HCT116 (cell line): ENCODE data around the gene ACYP2.

Experiments
- CEBPB ChIP-seq: IDR thresholded peaks from 2 replicates; pipeline ENCODE4 v1.6.1; 2012; ENCODE audit warnings: low read depth
- CTCF ChIP-seq, 3 experiments: fragments of 200-600 bp in 1 of 3; sonication (generic) in 1 of 3; IDR thresholded peaks in 2 of 3; conservative IDR thresholded peaks in 1 of 3; 2 replicates each; pipeline ENCODE4 v1.5.1; 2012 to 2017; ENCODE audit warnings: low read depth in 2 of 3, low read length in 2 of 3, antibody characterized with exemption in 1 of 3, borderline replicate concordance in 1 of 3, control low read depth in 1 of 3, mild to moderate bottlenecking in 1 of 3, mixed read lengths in 1 of 3, mixed run types in 1 of 3, moderate library complexity in 1 of 3; ENCODE audit not compliant: insufficient read depth in 1 of 3
- EGR1 ChIP-seq: IDR thresholded peaks from 2 replicates; pipeline ENCODE4 v1.6.1; 2012; ENCODE audit warnings: low read depth
- EZH2 ChIP-seq: fragments of 200-600 bp; sonication (generic); IDR thresholded peaks from 2 replicates; pipeline ENCODE4 v1.6.1; 2017; ENCODE audit warnings: antibody characterized with exemption, mixed run types
- EZH2phosphoT487 ChIP-seq: fragments of 200-600 bp; IDR thresholded peaks from 2 replicates; pipeline ENCODE4 v1.6.1; 2018; ENCODE audit warnings: antibody characterized with exemption, borderline replicate concordance
- MAX ChIP-seq: IDR thresholded peaks from 2 replicates; pipeline ENCODE4 v1.6.1; 2012
- POLR2A ChIP-seq: IDR thresholded peaks from 2 replicates; pipeline ENCODE4 v1.7.0; 2011; ENCODE audit warnings: borderline replicate concordance; ENCODE audit not compliant: insufficient read depth, insufficient read length; ENCODE audit errors: extremely low read depth
- POLR2AphosphoS5 ChIP-seq: IDR thresholded peaks from 2 replicates; pipeline ENCODE4 v1.6.1; 2011; ENCODE audit warnings: mild to moderate bottlenecking, low read depth, low read length, moderate library complexity
- RAD21 ChIP-seq: IDR thresholded peaks from 2 replicates; pipeline ENCODE4 v1.6.1; 2012; ENCODE audit warnings: low read depth, mild to moderate bottlenecking
- SIN3A ChIP-seq: IDR thresholded peaks from 2 replicates; pipeline ENCODE4 v1.6.1; 2012; ENCODE audit warnings: low read depth
- SP1 ChIP-seq: IDR thresholded peaks from 2 replicates; pipeline ENCODE4 v1.6.1; 2012; ENCODE audit warnings: low read depth
- ZNF274 ChIP-seq: fragments of 200-500 bp; sonication (Bioruptor generic); IDR thresholded peaks from 2 replicates; pipeline ENCODE4 v1.6.1; 2014; ENCODE audit warnings: mild to moderate bottlenecking, low read depth, low read length, inconsistent platforms
- TF ChIP-seq, protein P1 (sequence below): IDR thresholded peaks from 2 replicates; pipeline ENCODE4 v1.6.1; 2012; ENCODE audit warnings: low read depth

- TF ChIP-seq, protein P1, sequence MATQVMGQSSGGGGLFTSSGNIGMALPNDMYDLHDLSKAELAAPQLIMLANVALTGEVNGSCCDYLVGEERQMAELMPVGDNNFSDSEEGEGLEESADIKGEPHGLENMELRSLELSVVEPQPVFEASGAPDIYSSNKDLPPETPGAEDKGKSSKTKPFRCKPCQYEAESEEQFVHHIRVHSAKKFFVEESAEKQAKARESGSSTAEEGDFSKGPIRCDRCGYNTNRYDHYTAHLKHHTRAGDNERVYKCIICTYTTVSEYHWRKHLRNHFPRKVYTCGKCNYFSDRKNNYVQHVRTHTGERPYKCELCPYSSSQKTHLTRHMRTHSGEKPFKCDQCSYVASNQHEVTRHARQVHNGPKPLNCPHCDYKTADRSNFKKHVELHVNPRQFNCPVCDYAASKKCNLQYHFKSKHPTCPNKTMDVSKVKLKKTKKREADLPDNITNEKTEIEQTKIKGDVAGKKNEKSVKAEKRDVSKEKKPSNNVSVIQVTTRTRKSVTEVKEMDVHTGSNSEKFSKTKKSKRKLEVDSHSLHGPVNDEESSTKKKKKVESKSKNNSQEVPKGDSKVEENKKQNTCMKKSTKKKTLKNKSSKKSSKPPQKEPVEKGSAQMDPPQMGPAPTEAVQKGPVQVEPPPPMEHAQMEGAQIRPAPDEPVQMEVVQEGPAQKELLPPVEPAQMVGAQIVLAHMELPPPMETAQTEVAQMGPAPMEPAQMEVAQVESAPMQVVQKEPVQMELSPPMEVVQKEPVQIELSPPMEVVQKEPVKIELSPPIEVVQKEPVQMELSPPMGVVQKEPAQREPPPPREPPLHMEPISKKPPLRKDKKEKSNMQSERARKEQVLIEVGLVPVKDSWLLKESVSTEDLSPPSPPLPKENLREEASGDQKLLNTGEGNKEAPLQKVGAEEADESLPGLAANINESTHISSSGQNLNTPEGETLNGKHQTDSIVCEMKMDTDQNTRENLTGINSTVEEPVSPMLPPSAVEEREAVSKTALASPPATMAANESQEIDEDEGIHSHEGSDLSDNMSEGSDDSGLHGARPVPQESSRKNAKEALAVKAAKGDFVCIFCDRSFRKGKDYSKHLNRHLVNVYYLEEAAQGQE = no peak
- TF ChIP-seq CTCF (IDR thresholded peaks at IDR 0.05 in 2 of 3, conservative IDR thresholded peaks at IDR 0.05 in 1 of 3; ENCODE audit: borderline replicate concordance in 1 of 3, insufficient read depth in 1 of 3, low read depth in 2 of 3, low read length in 2 of 3) = no peak
- no peak for TF ChIP-seq POLR2A
- no peak for TF ChIP-seq EZH2
- TF ChIP-seq RAD21 = no peak
- no peak for TF ChIP-seq EGR1
- no peak for TF ChIP-seq CEBPB
- TF ChIP-seq ZNF274 = no peak
- TF ChIP-seq EZH2phosphoT487 = no peak
- no peak for TF ChIP-seq SIN3A
- no peak for TF ChIP-seq POLR2AphosphoS5
- no peak for TF ChIP-seq SP1
- TF ChIP-seq MAX = no peak
These were observed 124.0 kb downstream of the ACYP2 start for GRCh38 chr2:54239427-54239826.
